Measurements from ENCODE around the gene MIS18A.
"Not testable (repeated sequence)": the region's sequence is repeated elsewhere in the genome, so short reads cannot be mapped to it uniquely, and the experiment has no call there.

The MIS18A gene

DNA sequence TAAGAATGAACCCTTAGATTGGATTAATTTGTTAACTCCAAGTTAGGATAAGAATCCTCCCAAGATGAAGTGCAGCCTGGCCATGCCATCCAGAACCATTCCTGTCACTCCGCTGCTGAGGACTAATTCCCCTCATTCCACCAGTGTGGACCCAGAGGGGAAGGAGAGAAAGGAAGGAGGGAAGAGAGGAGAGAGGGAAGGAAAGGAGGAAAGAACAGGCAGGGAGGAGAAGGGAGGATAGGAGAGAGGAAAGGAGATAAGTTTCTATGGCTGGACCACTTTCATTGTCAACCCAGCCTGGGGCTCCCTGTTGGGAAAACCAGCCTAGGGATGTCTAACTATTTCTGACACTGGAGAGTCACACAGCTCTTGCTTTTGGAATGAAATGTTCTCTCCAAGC lies 24.5 kb upstream of the MIS18A start:
- DNase-seq, result no peak

DNA sequence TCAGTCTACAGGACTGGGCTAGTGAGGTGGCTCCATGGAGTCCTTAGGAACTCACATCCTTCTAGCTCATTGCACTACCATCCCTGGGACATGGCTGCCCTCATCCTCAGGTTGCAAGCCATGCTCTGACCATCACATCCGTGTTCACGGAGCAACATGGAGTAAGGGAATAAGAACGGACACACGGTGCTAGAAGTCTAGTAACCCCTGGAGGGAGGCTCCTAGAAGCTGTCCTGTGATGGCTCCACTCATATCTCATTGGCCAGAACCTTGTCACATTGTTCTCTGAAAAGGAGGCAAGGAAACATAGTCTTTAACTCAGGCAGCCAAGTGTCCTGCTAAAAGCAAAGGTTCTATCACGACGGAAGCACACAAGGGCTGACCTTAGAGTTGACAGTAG lies 23.7 kb upstream of the MIS18A start:
- DNase-seq, result no peak

DNA sequence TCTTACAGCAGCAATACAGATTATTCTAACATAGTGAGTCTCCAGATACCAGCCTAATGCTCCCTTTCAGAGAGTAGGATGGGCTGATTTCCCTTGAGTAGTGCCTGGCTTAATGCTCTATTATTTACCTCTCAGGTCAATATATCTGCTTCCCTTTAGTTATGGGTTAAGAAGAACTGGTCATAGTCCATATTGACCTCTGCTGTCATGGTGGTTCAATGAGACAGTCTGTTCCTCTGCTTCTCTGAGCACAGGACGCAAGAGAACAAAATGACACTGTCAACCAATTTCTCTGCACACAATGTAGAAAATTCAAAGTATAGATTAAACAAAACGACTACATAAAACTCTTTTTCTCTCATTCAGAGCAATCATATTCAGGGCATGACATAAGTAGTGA lies 22.7 kb upstream of the MIS18A start:
- DNase-seq, result no peak

DNA sequence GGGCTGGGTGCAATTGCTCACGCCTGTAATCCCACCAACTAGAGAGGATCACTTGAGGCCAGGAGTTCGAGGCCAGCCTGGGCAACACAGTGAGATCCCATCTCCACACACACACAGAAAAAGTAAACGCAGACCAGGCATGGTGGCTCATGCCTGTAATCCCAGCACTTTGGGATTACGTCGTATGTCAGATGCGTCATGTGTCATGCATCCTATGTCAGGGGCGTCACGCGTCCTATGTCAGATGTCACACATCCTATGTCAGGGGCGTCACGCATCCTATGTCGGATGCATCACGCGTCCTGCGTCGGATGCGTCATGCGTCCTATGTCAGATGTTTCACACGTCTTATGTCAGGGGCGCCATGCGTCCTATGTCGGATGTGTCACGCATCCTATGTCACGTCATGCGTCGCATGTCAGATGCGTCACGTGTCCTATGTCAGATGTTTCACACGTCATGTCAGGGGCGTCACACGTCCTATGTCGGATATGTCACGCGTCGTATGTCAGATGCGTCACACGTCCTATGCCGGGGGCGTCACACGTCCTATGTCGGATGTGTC lies 21.4 kb upstream of the MIS18A start:
- DNase-seq, result no peak

DNA sequence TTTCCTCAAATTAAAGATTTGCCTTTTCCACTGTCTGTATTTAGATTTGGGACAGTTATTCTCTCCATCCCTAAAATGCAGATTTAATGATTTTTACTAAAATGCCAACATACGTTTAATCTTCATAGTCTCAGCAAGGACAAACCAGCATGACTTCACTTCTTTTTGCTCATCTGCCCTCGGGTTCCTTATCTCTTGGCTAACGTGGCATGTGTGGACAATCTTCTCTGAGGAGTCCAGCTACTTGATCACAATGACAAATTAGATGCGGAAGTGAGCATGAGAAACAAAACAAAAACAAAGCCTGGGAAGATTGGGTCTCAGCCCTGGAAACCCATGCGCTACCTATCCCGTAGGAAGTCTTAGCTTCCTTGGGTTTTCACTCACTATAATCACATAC lies 20.8 kb upstream of the MIS18A start:
- no peak for DNase-seq

DNA sequence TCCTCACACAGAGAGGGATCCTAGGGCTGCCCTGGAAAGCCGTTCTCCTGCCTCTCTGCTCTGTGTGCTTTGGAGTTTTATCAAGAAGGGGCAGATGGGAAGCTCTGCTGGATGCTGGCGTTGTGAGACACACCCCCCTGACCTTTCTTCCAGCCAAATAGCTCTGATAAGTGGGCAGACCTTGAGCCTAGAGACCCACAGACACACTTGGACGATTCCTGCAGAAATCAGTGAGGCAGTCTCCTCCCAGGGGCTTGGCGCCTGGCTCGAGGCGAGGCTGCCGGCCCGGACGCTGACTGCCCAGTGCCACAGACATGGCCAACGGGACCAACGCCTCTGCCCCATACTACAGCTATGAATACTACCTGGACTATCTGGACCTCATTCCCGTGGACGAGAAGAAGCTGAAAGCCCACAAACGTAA lies 19.8 kb upstream of the MIS18A start, which contains the start of gene MRAP:
Gene MRAP, plus strand, starts transcription at position 198 of the 424 bp plus-strand sequence. Its CDS starts 117 bp downstream, at position 315.
- no peak for DNase-seq

DNA sequence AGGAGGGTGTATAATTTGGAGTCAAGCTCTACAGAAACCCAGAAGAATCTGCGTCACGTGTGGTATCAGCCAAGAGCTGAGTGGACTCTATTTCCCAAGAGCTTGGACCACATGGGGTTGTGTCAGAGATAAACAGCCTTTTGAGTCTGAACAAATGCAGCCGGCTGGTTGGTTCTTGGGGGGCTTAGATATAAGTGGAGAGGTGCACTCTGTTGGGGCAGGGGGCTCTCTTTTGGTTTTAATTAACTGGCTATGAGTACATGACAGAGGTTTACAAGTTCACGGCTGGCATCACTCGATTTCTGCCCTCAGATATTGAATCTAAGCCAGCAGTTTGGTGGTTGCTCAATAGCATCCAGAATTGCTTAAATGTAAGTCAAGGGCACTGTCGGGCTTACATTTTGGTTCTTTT lies 19.3 kb upstream of the MIS18A start:
- DNase-seq, result no peak

DNA sequence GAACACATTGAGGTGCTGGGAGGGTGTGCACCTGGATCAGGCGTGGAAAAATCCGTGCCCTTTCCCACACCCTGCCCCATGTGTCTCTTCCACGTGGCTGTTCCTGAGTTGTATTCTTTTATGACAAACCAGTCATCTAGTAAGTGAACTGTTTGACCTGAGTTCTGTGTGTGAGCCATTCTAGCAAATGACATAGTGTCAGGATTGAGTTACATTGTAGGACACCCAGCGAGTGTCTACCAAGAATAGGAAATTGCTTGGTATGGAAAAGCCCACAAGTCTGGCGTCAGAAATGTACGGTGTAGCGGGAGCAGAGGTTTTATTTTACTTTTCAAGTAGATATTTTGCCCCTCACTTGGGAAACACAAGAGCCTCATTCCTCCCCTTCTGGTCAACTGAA lies 18.6 kb upstream of the MIS18A start:
- DNase-seq, result no peak

DNA sequence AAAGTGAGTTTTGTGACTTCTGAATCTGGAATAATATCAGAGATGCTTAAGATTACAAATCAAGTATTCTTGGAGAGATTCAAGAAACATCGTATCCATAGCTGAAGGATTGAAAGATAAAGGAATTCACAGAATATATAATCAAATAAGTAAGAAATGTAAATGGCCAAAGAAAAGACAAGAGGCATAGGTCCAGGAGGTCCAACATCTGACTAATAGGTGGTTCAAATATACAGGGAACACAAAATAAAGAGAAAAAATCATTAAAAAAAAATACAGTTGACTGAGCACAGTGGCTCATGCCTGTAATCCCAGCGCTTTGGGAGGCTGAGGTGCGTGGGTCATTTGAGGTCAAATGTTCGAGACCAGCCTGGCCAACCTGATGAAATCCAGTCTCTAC lies 6.6 kb upstream of the MIS18A start:
- DNase-seq, result no peak

DNA sequence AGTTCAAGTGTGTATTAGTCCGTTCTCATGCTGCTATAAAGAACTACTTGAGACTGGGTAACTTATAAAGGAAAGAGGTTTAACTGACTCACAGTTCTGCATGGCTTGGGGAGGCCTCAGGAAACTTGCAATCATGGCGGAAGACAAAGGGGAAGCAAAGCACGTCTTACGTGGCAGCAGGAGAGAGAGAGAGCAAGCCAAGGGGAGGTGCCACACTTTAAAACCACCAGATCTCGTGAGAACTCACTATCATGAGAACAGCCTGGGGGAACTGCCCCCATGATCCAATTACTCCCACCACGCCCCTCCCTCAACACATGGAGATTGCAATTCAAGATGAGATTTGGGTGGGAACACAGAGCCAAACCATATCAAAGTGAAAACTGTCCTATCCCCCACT lies 4.1 kb upstream of the MIS18A start:
- DNase-seq, result no peak

DNA sequence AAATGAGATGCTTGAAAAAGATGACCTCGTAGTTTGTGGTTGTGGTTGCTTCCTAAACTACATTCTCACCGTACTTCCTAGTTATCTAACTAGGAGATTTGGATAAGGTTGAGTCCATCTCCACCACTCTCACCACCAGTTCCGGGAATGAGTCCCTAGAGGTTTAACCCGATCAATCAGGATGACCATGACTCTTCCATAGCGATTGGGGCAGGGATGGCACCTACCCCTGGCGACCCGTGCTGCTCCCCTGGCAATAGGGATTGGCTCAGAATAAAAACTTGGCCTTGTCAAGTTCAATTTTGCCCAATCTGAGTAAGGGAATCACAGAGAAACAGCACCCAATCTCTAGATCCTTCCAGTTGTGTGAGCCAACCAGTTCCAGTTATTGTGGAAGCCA lies 2.7 kb upstream of the MIS18A start:
- no peak for DNase-seq

DNA sequence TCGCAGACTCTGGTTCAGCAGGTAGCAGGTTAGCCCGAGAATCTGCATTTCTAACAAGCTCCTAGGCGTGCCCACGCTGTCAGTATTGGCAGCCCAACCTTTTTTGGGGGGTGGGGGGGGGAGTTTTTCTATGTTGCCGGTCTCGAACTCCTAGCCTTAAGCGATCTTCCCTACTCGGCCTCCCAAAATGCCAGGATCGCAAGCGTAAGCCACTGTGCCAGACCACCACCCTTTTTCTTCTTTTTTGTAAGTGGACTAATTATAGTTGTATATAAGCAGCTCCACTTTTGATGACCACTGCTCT lies 480 bp upstream of the MIS18A start:
- no peak for DNase-seq

DNA sequence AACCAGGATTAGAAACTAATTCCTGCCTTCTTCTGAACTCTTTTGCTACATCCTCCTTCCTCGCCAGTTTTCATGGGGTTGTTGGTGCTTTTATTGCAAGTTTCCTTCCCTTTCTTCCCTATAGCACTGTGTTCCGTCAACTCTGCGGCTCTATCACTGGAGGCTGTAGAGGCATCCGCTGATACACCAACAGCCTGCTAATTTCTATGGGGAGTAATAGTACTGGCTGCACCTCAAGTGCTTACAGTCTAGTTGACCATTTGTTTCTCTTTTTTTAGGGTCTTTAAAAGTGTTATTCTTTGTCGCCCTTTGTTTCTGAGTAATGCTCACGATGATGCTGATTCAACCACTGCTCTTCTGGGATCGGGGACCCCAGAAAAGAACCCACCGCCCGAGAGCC lies 746 bp downstream of the MIS18A start:
- DNase-seq, result no peak

DNA sequence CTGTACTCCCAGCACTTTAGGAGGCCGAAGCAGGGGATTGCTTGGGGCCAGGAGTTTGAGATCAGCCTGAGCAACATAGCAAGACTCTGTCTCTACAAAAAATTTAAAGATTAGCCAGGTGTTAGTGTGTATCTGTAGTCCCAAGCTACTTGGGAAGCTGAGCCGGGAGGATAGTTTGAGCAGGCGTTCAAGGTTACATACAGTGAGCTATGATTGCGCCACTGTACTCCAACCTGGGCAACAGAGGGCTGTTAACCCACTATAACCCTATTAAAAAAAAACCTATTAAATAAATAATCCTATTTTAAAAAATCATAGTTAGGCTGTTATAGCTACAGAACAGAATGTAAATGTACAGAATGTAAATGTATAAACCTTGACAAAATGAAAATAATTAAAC lies 2.2 kb downstream of the MIS18A start:
- DNase-seq, result no peak

DNA sequence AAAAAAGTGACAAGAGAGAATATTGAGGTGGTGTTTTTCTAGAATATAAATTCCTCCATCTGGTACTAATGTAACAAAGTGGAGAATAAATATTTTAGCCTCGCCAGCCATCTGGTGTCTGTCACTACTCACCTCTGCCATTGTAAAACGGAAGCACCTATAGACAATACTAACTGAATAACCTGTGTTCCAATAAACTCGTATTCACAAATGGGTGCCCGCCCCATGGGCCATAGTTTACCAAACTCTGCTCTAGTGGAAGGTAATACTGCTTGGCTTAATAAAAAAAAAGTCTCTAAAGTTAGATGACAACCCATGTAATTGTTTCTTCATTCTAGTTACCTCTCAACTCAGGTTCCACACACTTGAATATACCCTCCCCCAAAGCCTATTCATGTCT lies 8.1 kb downstream of the MIS18A start:
- no peak for DNase-seq

DNA sequence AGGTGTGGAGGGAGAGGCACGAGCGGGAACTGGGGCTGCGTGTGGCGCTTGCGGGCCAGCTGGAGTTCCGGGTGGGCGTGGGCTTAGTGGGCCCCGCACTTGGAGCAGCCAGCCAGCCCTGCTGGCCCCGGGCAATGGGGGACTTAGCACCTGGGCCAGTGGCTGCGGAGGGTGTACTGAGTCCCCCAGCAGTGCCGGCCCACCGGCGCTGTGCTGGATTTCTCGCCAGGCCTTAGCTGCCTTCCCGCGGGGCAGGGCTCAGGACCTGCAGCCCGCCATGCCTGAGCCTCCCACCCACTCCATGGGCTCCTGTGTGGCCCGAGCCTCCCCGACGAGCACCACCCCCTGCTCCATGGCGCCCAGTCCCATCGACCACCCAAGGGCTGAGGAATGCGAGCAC lies 13.5 kb downstream of the MIS18A start:
- not testable (repeated sequence) for DNase-seq

DNA sequence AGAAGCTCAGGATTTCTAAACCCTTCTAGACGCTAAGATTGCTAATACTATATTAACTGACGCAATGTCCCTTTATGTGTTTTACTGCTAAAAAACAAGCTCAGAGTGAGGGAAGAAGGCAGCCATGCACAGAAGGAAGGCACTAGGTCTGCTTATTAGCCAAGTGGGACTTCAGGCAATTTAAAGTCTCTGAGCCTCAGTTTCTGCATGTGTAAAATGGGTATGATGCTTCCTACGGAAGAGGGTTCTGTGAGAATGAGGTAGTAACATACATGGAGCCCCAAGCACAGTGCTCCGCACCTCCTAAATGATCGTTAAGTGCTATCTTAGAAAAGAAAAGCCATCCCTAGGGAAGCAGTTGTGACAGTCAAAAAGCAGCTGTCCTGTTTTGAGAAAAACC lies 16.9 kb downstream of the MIS18A start:
- DNase-seq, result no peak

DNA sequence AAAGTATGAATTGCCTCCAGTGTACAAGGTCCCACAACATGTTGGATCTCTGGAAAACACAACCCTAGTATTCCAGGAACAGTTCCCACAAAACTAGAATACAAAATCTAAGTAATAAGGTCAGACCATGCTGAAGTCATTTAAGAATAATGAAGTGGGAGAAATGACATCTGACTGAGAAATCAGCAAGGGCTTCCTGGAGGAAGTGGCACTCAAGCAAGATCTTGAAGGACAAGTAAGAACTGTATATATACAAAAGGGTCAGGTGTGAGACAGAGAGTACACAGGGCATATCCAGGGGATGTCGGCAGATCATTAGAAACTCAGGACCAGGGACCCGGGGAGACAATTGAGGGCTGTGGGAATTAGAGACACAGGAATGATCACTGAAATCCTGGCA lies 18.7 kb downstream of the MIS18A start:
- DNase-seq, result no peak

DNA sequence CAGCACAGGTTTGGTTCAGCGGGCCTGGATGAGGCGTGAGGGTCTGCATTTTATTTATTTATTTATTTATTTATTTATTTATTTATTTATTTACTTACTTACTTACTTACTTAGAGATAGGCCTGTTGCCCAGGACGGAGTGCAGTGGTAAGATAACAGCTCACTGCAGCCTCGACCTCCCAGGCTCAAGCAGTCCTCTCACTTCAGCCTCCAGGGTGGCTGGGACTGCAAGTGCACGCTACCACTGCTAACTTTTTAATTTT lies 20.1 kb downstream of the MIS18A start:
- not testable (repeated sequence) for DNase-seq

DNA sequence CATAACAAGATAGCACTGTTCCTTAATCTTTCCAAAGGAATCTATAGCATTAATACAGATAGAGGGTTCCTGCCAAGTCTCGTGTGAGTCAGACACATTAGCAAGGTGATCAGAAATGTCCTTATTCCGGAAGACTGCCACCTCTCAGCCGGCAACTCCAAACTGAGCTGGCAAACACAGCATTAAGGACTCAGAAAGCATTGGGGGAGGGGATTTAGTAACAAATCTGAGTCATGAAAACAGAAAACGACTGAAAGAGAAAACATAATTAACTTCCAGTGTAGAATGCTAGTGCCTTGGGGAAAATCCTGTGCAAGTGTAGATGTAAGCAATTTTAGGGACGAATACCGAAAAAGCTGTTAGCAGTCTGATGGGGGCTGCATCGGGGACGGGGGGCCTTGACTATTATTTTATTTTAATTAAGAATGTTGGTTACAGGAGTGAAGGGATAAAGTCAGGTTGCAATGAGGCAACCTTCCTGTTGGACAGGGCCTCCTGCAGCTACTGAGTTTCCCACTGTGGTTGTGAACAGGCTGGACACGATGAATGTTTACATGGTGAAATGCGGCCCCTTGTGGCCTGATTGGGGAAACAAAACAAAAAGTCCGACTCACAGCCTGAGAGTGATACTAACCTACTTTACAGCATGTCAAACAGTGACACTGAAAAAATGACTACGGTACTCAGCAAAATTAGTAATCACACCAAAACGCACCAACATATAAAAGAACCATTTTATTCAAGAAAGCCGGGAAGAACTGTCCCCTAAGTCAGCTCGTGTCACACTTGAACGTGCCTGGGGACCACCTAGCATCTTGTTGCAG lies 20.7 kb downstream of the MIS18A start:
- DNase-seq, result no peak

DNA sequence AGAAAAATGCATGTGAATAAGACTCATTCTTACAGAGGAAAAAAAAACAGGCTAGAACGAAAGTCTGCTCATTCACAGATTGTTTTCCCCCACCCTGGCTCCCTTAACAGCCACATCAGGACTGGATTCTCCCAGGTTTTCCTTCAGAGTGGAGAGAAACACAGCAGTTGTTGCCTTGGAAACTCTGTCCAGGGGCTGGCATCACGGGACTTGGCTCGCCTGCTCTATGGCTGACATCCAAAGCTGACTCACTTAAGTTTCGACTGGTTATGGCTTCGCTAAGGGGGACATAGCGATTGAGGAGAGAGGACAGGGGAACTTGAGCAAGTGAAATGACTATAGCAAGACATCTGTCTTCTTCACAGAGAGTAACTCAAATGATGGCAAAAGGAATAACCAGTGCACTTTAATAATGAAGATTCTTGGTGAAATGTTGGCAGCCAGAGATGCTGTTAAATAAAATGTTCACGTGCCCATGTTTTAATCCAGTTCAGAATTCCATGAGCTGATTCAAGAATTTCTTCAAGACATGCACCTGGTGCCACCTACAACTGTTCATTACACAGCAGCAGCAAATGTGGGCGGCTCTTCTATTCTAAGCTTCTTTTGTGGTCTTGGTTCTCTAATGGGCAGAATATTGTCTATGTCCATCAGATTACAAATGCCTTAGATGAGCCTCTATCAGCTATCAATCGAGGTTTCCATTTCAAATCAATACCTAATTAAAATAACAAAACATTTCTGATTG lies 21.8 kb downstream of the MIS18A start:
- no peak for DNase-seq

DNA sequence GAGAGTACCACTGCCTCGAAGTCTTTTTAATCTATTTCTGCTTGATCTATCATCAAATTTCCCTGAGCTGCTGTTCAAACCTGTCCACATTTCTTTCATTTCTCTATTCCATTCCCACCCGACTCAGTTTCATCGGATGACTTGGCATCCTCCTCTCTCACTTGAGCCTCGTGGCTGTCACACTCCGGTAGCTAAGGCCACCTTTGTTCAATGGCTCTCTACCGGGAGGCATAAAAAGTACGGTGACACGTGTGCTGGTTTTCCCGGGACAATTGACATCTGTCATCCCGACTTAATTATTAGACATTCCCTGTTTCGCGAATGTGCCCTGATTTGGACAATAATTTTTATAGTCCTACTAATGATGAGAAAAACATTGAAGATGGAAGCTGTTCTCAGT lies 22.6 kb downstream of the MIS18A start:
- no peak for DNase-seq

DNA sequence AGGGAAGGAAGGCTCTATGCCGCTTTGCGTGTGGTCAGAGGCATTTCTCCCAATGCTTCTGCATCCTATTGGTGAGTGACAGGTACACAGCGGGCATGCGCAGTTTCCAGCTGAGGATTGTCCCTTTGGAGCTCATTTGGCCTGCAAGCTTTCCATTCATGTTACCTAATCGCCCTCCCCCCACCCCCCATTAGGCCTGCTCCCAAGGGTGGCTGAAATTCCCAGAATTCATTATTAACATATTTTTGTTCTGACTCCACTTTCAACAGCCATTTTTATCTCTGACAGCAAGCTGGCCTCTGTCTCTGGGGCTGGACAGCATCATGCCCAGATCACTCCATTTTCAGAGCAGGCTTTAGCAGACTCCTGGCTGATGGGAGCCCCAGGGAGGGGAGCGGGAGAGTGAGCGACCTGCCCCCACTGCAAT lies 25.6 kb downstream of the MIS18A start:
- DNase-seq, result no peak

DNA sequence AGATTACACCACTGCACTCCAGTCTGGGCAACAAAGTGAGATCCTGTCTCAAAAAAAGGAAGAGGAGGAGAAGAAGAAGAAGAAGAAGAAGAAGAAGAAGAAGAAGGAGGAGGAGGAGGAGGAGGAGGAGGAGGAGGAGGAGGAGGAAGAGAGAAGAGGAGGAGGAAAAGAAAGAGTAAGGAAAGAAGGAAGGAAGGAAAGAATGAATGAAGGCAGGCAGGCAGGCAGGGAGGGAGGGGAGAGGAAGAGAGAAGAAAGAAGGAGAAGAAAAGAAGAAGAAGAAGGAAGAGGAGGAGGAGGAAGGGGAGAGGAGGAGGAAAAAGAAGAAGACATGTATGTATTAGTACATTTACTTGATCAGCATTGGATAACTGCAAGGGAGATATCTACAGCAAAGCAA lies 26.7 kb downstream of the MIS18A start:
- no peak for DNase-seq

Measured in activated naive CD4-positive, alpha-beta T cell (primary cell).